ENCODE results near the gene SIGLECL1. TPM values are rescaled to one million over a fixed set of nuclear protein-coding genes. Genes with fewer than 3 reads are reported as not detected.
"Not testable (repeated sequence)": the region's sequence is repeated elsewhere in the genome, so short reads cannot be mapped to it uniquely, and the experiment has no call there.

Gene SIGLECL1
- total and polyA plus RNA-seq, 4 donors = 0.03 TPM; not detected in 3

DNA sequence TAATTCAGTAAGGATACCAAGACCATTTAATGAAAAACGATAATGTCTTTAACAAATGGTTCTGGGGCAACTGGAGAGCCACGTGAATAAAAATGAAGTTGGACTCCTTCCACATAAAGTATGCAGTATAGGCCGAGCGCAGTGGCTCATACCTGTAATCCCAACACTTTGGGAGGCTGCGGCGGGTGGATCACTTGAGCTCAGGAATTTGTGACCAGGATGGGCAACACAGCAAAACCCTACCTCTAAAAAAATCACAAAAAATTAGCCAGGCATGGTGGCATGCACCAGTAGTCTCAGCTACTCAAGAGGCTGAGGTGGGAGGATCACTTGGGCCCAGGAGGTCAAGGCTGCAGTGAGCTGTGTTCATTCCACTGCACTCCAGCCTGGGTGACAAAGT, 46.6 kb upstream of the SIGLECL1 start:
- DNase-seq (no peak), ATAC-seq (ENCODE audit: insufficient read depth, low FRiP score) (no peak)
- Histone ChIP-seq H3K4me3 (no peak overlapping the region), H3K9ac (ENCODE audit: insufficient read depth in 1 of 2, low read length in 2 of 2) (no peak overlapping the region), H3K27ac (ENCODE audit: low read depth in 1 of 2, low read length in 1 of 2) (no peak overlapping the region), H3K4me1 (ENCODE audit: control insufficient read depth in 5 of 5, insufficient read depth in 5 of 5, low read length in 5 of 5) (no peaks in the 10 kb centered on the region), H3K27me3 (ENCODE audit: control insufficient read depth in 3 of 3, insufficient read depth in 3 of 3, low read length in 2 of 3) (peaks cover 0 to 7% (median 1%) of the 10 kb centered on the region in 3 donors), H3K9me3 (ENCODE audit: control insufficient read depth in 4 of 4, insufficient read depth in 3 of 4, low read length in 3 of 4) (no peaks in the 10 kb centered on the region), H3K36me3 (ENCODE audit: control insufficient read depth in 4 of 4, insufficient read depth in 4 of 4, low read length in 4 of 4) (no peaks in the 10 kb centered on the region)
- TF ChIP-seq, protein P1, sequence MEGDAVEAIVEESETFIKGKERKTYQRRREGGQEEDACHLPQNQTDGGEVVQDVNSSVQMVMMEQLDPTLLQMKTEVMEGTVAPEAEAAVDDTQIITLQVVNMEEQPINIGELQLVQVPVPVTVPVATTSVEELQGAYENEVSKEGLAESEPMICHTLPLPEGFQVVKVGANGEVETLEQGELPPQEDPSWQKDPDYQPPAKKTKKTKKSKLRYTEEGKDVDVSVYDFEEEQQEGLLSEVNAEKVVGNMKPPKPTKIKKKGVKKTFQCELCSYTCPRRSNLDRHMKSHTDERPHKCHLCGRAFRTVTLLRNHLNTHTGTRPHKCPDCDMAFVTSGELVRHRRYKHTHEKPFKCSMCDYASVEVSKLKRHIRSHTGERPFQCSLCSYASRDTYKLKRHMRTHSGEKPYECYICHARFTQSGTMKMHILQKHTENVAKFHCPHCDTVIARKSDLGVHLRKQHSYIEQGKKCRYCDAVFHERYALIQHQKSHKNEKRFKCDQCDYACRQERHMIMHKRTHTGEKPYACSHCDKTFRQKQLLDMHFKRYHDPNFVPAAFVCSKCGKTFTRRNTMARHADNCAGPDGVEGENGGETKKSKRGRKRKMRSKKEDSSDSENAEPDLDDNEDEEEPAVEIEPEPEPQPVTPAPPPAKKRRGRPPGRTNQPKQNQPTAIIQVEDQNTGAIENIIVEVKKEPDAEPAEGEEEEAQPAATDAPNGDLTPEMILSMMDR (IDR thresholded peaks at IDR 0.05; ENCODE audit: control extremely low read depth, extremely low read depth) = no peak
- 70 to 73% methylated on average over 6 of the region's 6 CpGs for WGBS, 2 donors

DNA sequence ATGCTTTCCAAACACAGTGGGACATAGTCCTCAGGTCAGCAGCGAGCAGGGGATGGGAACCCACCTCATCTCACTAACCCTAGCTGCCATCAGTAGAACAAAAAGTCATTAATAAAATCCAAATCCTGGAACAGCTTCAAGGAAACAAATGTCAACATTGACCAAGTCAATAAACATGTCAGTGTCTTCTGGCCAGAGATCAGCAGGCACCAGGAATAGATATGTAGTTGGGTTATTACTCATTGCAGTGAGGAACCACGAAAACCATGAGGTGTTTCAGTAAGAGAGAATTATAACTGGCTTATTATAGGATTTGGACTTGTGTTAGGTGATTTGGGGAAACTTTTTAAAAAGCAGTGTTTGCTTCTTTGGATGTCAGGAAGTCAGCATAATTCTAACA, 43.1 kb upstream of the SIGLECL1 start:
- Histone ChIP-seq H3K9ac (ENCODE audit: insufficient read depth in 1 of 2, low read length in 2 of 2) (no peak overlapping the region), H3K27ac (ENCODE audit: low read depth in 1 of 2, low read length in 1 of 2) (no peak overlapping the region), H3K36me3 (ENCODE audit: control insufficient read depth in 4 of 4, insufficient read depth in 4 of 4, low read length in 4 of 4) (no peaks in the 10 kb centered on the region), H3K4me3 (no peak overlapping the region), H3K27me3 (ENCODE audit: control insufficient read depth in 3 of 3, insufficient read depth in 3 of 3, low read length in 2 of 3) (peaks cover 0 to 7% (median 0%) of the 10 kb centered on the region in 3 donors), H3K9me3 (ENCODE audit: control insufficient read depth in 4 of 4, insufficient read depth in 3 of 4, low read length in 3 of 4) (no peaks in the 10 kb centered on the region), H3K4me1 (ENCODE audit: control insufficient read depth in 5 of 5, insufficient read depth in 5 of 5, low read length in 5 of 5) (no peaks in the 10 kb centered on the region)
- WGBS, 2 donors = 49 to 78% methylated on average over 2 of the region's 2 CpGs
- ATAC-seq (ENCODE audit: insufficient read depth, low FRiP score) (no peak), DNase-seq (no peak)
- TF ChIP-seq, protein P1 (IDR thresholded peaks at IDR 0.05; ENCODE audit: control extremely low read depth, extremely low read depth) = no peak

DNA sequence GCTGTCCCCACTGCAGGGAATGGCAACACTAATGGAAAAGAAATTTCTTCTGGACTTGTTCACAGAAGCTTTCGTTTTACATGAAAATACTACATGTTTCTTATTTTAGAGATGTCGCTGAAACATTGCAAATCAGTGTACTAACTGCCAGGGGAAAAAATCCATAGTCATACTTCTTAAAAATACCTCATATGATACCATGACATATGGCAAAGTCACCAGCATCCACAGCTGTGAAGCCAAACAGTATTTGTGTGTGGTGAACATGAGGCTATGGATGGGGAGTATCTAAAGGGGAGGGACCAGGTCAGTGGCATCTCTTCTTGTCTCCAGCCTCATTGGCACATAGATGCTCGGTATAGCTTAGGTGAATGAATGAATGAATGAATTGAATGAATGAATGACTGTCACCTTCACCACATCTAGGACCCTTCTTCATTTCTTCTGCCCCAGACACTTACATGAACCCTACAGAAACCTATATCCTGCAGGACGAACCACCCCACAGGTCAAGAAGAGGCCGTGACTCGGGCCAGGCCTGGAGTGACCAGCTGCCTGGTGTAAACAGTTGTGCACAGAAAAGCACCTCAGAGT, 40.6 kb upstream of the SIGLECL1 start:
- peaks cover 0 to 7% (median 0%) of the 10 kb centered on the region in 3 donors for H3K27me3 ChIP-seq (ENCODE audit: control insufficient read depth in 3 of 3, insufficient read depth in 3 of 3, low read length in 2 of 3)
- ATAC-seq (ENCODE audit: insufficient read depth, low FRiP score) (no peak), DNase-seq (no peak)
- no peak overlapping the region for H3K27ac ChIP-seq (ENCODE audit: low read depth in 1 of 2, low read length in 1 of 2)
- H3K9ac ChIP-seq (ENCODE audit: insufficient read depth in 1 of 2, low read length in 2 of 2) = no peak overlapping the region
- H3K4me3 ChIP-seq = no peak overlapping the region
- no peaks in the 10 kb centered on the region for H3K4me1 ChIP-seq (ENCODE audit: control insufficient read depth in 5 of 5, insufficient read depth in 5 of 5, low read length in 5 of 5)
- WGBS, 2 donors = 81 to 90% methylated on average over 6 of the region's 6 CpGs
- H3K9me3 ChIP-seq (ENCODE audit: control insufficient read depth in 4 of 4, insufficient read depth in 3 of 4, low read length in 3 of 4) = peaks cover 0 to 3% (median 0%) of the 10 kb centered on the region in 4 donors
- TF ChIP-seq, protein P1 (IDR thresholded peaks at IDR 0.05; ENCODE audit: control extremely low read depth, extremely low read depth) = no peak
- no peaks in the 10 kb centered on the region for H3K36me3 ChIP-seq (ENCODE audit: control insufficient read depth in 4 of 4, insufficient read depth in 4 of 4, low read length in 4 of 4)

DNA sequence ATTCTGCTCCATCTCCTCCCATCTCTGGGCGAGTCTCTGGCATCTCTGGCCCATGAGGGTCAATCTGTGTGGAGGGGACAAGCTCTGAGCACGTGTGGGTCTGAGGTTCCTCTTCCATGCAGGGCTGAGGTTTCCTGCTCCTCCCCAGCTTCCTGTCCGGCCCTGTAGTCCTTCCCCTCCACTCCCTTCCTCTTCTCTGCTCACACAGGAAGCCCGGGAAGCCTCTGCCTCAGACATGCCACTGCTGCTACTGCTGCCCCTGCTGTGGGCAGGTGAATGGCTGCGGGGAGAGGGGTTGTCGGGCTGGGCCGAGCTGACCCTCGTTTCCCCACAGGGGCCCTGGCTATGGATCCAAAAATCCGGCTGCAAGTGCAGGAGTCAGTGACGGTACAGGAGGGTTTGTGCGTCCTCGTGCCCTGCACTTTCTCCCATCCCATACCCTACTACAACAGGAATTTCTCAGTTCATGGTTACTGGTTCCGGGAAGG, 40.0 kb upstream of the SIGLECL1 start:
- not testable (repeated sequence) for H3K27me3 ChIP-seq (ENCODE audit: control insufficient read depth in 3 of 3, insufficient read depth in 3 of 3, low read length in 2 of 3); H3K36me3 ChIP-seq (ENCODE audit: control insufficient read depth in 4 of 4, insufficient read depth in 4 of 4, low read length in 4 of 4); H3K9me3 ChIP-seq (ENCODE audit: control insufficient read depth in 4 of 4, insufficient read depth in 3 of 4, low read length in 3 of 4); H3K4me1 ChIP-seq (ENCODE audit: control insufficient read depth in 5 of 5, insufficient read depth in 5 of 5, low read length in 5 of 5); H3K27ac ChIP-seq (ENCODE audit: low read depth in 1 of 2, low read length in 1 of 2); H3K4me3 ChIP-seq; H3K9ac ChIP-seq (ENCODE audit: insufficient read depth in 1 of 2, low read length in 2 of 2)
- 25 to 43% methylated on average over 12 to 13 of the region's 13 CpGs for WGBS, 2 donors
- peak in 1 of 3 donors; percentile 1 for DNase-seq
- ATAC-seq (ENCODE audit: insufficient read depth, low FRiP score) = peak; percentile 47

All from lung (tissue), 12 donors.